Measurements from ENCODE around the gene BCORL1. TPM values are rescaled to one million over a fixed set of nuclear protein-coding genes. Genes with fewer than 3 reads are reported as not detected.

The BCORL1 gene
- total RNA-seq, 6 experiments from 2014 or later, result 13.3 to 18.3 (median 14.8) TPM

GRCh38 chrX:129980540-129981199 is 1.8 kb upstream of the BCORL1 start:
- DNase-seq, result no peak
- H3K9me3 Mint-ChIP-seq, result no peaks in the 10 kb centered on the region
- no peak overlapping the region for H3K27ac Mint-ChIP-seq
- H3K4me1 Mint-ChIP-seq (ENCODE audit: low read depth), result peaks cover 11% of the 10 kb centered on the region
- peaks cover 2% of the 10 kb centered on the region for H3K27me3 Mint-ChIP-seq (ENCODE audit: insufficient read depth)
- no peak overlapping the region; the same call in 1 of the 2 replicates for H3K4me3 Mint-ChIP-seq
- no peak for TF ChIP-seq CTCF (IDR thresholded peaks at IDR 0.05)
- H3K36me3 Mint-ChIP-seq (ENCODE audit: low read depth), result no peaks in the 10 kb centered on the region; the same call in 1 of the 2 replicates

- H3K4me1 Mint-ChIP-seq (ENCODE audit: low read depth), result peaks cover 11% of the 10 kb centered on the region
- H3K4me3 Mint-ChIP-seq, result no peak overlapping the region; the same call in 1 of the 2 replicates
- peaks cover 2% of the 10 kb centered on the region; the same call in 1 of the 2 replicates for H3K27me3 Mint-ChIP-seq (ENCODE audit: insufficient read depth)
- DNase-seq, result no peak
- TF ChIP-seq CTCF (IDR thresholded peaks at IDR 0.05), result no peak
- H3K27ac Mint-ChIP-seq, result no peak overlapping the region
- H3K36me3 Mint-ChIP-seq (ENCODE audit: low read depth), result no peaks in the 10 kb centered on the region; the same call in 1 of the 2 replicates
- H3K9me3 Mint-ChIP-seq, result no peaks in the 10 kb centered on the region
Measured at GRCh38 chrX:129981200-129981553, 1.3 kb upstream of the BCORL1 start.

GRCh38 chrX:129981752-129982299 is 609 bp upstream of the BCORL1 start:
- Mint-ChIP-seq H3K36me3 (ENCODE audit: low read depth) (no peaks in the 10 kb centered on the region; the same call in 1 of the 2 replicates), H3K27me3 (ENCODE audit: insufficient read depth) (peaks cover 2% of the 10 kb centered on the region; the same call in 1 of the 2 replicates), H3K9me3 (no peaks in the 10 kb centered on the region), H3K27ac (no peak overlapping the region), H3K4me3 (no peak overlapping the region; the same call in 1 of the 2 replicates), H3K4me1 (ENCODE audit: low read depth) (peaks cover 11% of the 10 kb centered on the region)
- no peak for DNase-seq
- TF ChIP-seq CTCF (IDR thresholded peaks at IDR 0.05), result no peak

- Mint-ChIP-seq H3K27ac (no peak overlapping the region), H3K4me1 (ENCODE audit: low read depth) (peaks cover 11% of the 10 kb centered on the region), H3K9me3 (no peaks in the 10 kb centered on the region), H3K27me3 (ENCODE audit: insufficient read depth) (peaks cover 2% of the 10 kb centered on the region; the same call in 1 of the 2 replicates), H3K36me3 (ENCODE audit: low read depth) (no peaks in the 10 kb centered on the region; the same call in 1 of the 2 replicates), H3K4me3 (no peak overlapping the region)
- DNase-seq, result no peak
- TF ChIP-seq CTCF (IDR thresholded peaks at IDR 0.05), result no peak
Measured at GRCh38 chrX:129983575-129984110, 1.2 kb downstream of the BCORL1 start.

GRCh38 chrX:129984111-129984958 is 1.9 kb downstream of the BCORL1 start:
- DNase-seq, result no peak
- H3K27ac Mint-ChIP-seq, result peak overlapping the region; percentile 58; the same call in 1 of the 2 replicates
- no peaks in the 10 kb centered on the region for H3K27me3 Mint-ChIP-seq (ENCODE audit: insufficient read depth)
- no peak for TF ChIP-seq CTCF (IDR thresholded peaks at IDR 0.05)
- no peaks in the 10 kb centered on the region; the same call in 1 of the 2 replicates for H3K36me3 Mint-ChIP-seq (ENCODE audit: low read depth)
- peak overlapping the region; percentile 89 for H3K4me3 Mint-ChIP-seq
- H3K4me1 Mint-ChIP-seq (ENCODE audit: low read depth), result peaks cover 11% of the 10 kb centered on the region
- no peaks in the 10 kb centered on the region for H3K9me3 Mint-ChIP-seq
